ENCODE results near the gene TMEM167A.
A peak's percentile ranks its signal among the peaks of the same experiment; 100 is the strongest.

TMEM167A gene

GRCh38 chr5:83025690-83026478 lies 51.3 kb downstream of the TMEM167A start:
- in situ Hi-C loops (cut with MboI; ENCODE audit: low pct_unique_long_range_greater_than_20kb, low sequenced_read_pairs, unreplicated experiment) = no loop called here
- no peak for DNase-seq (ENCODE audit: low spot score)
- TF ChIP-seq CTCF (IDR thresholded peaks at IDR 0.05; ENCODE audit: extremely low read depth, insufficient read depth, missing control alignments) = no peak

GRCh38 chr5:83022334-83022733 lies 54.9 kb downstream of the TMEM167A start:
- no peak for DNase-seq (ENCODE audit: low spot score)
- in situ Hi-C loops (cut with MboI; ENCODE audit: low pct_unique_long_range_greater_than_20kb, low sequenced_read_pairs, unreplicated experiment) = no loop called here
- no peak for TF ChIP-seq CTCF (IDR thresholded peaks at IDR 0.05; ENCODE audit: extremely low read depth, insufficient read depth, missing control alignments)

GRCh38 chr5:83015676-83016075 lies 61.5 kb downstream of the TMEM167A start:
- in situ Hi-C loops (cut with MboI; ENCODE audit: low pct_unique_long_range_greater_than_20kb, low sequenced_read_pairs, unreplicated experiment) = no loop called here
- DNase-seq (ENCODE audit: low spot score) = no peak
- no peak for TF ChIP-seq CTCF (IDR thresholded peaks at IDR 0.05; ENCODE audit: extremely low read depth, insufficient read depth, missing control alignments)

- TF ChIP-seq CTCF (IDR thresholded peaks at IDR 0.05; ENCODE audit: extremely low read depth, insufficient read depth, missing control alignments) = no peak
- in situ Hi-C loops (cut with MboI; ENCODE audit: low pct_unique_long_range_greater_than_20kb, low sequenced_read_pairs, unreplicated experiment) = no loop called here
- DNase-seq (ENCODE audit: low spot score) = peak; percentile 52
Observed at GRCh38 chr5:83011985-83012384, 65.2 kb downstream of the TMEM167A start.

GRCh38 chr5:83009408-83009807 lies 67.8 kb downstream of the TMEM167A start:
- no peak for TF ChIP-seq CTCF (IDR thresholded peaks at IDR 0.05; ENCODE audit: extremely low read depth, insufficient read depth, missing control alignments)
- in situ Hi-C loops (cut with MboI; ENCODE audit: low pct_unique_long_range_greater_than_20kb, low sequenced_read_pairs, unreplicated experiment) = no loop called here
- no peak for DNase-seq (ENCODE audit: low spot score)

GRCh38 chr5:83007755-83008154 lies 69.4 kb downstream of the TMEM167A start:
- in situ Hi-C loops (cut with MboI; ENCODE audit: low pct_unique_long_range_greater_than_20kb, low sequenced_read_pairs, unreplicated experiment) = no loop called here
- no peak for TF ChIP-seq CTCF (IDR thresholded peaks at IDR 0.05; ENCODE audit: extremely low read depth, insufficient read depth, missing control alignments)
- DNase-seq (ENCODE audit: low spot score) = no peak

All from GM13977 (cell line).